Measurements from ENCODE around the gene PPP1R2C.
A peak's percentile ranks its signal among the peaks of the same experiment; 100 is the strongest.

PPP1R2C gene

DNA sequence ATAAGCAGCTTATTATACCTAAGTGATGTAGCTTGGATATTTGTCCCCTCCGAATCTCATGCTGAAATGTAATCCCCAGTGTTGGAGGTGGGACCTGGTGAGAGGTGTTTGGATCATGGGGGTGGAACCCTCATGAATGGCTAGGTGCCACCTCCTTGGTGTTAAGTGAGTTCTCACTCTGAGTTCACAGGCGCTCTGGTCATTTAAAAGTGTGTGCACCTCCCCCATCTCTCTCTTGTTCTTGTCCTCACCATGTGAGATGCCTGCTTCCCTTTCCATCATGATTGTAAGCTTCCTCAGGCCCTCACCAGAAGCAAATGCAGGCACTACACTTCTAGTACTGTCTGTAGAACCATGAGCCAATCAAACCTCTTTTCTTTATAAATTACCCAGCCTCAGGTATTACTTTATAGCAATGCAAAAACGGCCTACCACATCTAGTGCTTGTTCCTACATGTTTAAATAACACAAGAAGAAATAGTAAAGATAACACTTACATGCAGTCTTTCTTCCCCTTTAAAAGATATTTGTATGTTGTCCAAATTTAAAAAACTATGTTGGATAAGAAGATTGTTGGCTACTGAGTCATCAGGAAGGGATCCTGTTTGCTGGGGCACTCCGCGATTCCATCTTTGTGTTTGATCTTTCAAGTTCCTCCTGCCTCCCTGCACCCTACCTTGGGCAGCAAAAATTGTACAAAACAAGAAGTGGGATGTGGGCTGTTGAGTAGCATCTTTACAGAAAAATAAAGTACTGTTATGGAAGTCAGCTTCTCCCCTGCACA, 29.7 kb downstream of the PPP1R2C start:
- no peak for DNase-seq (ENCODE audit: low spot score)

DNA sequence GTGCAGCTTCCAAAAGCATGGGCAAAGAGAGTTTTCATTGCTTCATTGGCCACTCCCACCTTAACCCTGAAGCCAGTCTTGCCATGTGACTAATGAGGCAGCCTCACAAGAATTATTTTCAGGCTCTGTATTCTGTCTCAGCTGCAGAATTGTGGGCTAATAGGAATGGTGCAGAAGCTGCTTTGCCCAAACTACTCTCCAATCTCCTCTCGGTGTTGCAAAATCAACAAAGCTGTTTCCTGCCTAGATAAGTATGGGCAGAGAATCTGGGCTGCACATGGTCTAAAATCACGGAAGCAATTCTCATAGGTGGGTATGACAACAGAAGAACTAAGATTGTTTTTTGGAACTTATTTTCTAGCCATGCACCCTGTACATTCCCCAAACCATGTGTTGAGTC, 31.4 kb downstream of the PPP1R2C start:
- DNase-seq (ENCODE audit: low spot score) = no peak

DNA sequence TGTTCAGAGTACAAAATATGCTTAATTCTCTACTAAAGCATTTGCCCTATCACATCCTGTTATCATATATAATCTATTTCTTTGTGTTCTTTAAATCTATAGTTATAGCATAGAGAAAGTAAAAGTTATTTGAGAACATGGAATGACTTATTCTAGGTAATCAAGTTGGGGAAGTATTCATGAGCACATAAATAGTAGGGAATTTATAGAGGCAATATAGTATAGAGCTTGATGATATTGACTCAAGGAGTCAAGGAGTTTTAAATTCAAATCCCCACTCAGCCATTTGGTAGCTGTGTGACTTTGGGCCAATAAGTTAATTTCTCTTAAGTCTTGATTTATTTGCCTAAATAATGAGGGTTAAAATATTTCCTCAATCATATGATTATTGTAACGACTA, 37.5 kb downstream of the PPP1R2C start:
- no peak for DNase-seq (ENCODE audit: low spot score)

DNA sequence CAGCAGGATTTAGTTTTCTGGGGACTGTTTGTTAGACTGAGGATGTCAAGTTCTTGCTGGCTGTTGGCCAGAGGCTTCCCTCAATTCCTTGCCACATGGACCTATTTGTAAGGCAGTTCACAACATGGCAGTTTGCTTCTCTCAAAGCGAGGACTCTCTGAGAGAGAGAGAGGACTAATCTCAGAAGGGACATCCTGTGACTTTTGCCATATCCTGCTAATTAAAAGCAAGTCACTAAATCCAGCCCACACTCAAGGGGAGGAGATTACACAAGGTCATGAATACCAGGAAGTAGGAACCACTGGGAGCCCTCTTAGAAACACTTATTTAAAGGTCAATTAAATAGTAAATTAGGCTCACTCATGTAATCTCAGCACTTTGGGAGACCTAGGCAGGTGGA, 38.2 kb downstream of the PPP1R2C start:
- DNase-seq (ENCODE audit: low spot score) = no peak

DNA sequence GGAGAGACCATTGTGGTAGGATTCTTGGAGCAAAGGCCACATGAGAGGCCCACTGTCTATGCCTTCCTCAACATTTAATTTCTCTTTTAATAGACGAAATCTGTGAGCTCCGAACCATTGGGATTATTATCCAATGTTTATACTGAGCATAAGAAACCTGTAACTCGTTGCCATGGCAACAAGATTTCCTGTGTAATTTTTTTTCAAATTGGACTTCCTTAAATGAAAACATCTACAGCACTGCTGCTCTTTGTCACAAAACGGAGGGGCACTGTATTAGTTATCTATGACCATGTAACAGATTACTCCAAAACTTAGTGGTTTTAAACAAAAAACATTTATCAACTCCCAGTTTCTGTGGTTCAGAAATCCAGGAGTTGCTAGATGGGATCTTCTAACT, 38.7 kb downstream of the PPP1R2C start:
- peak; percentile 15 for DNase-seq (ENCODE audit: low spot score)

DNA sequence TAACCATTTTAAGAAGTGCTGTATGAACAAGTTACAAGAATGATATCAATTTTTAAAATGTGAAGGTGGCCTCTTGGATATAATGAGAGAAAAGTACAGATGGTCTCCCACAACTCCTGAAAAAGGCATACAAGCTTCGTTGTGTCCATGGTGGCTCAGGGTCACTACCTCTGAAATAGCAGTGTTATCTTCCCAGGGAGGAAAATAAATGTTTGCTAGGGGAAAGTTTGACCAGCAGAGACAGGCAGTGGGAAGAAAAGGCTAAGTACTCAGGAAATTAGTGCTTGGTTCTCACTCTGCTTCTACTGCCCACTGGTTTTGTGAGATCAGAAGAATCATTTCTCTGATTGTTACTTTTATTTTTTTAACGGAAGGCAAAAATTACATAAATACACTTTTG, 39.4 kb downstream of the PPP1R2C start:
- DNase-seq (ENCODE audit: low spot score) = no peak

DNA sequence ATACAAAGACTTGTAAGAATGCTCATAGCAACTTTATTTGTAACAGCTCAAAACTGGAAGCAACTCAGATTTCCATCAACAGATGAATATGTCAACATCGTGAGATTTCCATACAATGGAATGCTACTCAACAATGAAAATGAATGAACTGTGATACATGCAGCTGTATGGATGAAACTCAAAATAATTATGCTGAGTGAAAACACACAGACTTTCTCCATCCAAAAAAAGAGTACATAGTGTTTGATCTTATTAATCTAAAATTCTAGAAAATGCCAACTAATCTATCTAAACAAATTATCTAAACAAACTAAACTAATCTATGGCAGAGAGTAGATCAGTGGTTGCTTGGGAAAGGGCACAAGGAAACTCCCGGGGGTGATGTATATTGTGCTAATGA, 42.7 kb downstream of the PPP1R2C start:
- no peak for DNase-seq (ENCODE audit: low spot score)

DNA sequence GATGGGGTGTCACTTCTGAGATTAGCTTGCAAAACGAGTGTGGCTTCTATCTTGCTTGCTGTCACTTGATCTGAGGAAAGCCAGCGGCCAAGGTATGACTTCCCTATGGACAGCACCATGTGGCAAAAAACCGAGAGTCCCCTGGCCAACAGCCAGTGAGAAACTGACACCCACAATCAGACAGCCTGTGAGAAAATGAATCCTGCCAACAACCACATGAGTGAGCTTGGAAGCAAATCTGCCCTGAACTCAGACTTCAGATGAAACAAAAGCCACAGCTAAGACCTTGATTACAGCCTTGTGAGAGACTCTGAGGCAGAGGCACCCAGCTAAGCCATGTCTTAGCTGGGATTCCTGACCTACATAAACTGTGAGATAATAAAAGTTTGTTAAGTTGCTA, 45.5 kb downstream of the PPP1R2C start:
- DNase-seq (ENCODE audit: low spot score) = no peak
